HG02623 (cell line): Measurements from ENCODE around the gene FBLN1.
"Not testable (repeated sequence)": the region's sequence is repeated elsewhere in the genome, so short reads cannot be mapped to it uniquely, and the experiment has no call there.

ENCODE experiments used
- ATAC-seq: cut with Tn5 transposase; IDR thresholded peaks from one replicate; pipeline ENCODE4 v1.9.1; 2021; ENCODE audit warnings: moderate library complexity; ENCODE audit not compliant: unreplicated experiment

FBLN1 gene

DNA sequence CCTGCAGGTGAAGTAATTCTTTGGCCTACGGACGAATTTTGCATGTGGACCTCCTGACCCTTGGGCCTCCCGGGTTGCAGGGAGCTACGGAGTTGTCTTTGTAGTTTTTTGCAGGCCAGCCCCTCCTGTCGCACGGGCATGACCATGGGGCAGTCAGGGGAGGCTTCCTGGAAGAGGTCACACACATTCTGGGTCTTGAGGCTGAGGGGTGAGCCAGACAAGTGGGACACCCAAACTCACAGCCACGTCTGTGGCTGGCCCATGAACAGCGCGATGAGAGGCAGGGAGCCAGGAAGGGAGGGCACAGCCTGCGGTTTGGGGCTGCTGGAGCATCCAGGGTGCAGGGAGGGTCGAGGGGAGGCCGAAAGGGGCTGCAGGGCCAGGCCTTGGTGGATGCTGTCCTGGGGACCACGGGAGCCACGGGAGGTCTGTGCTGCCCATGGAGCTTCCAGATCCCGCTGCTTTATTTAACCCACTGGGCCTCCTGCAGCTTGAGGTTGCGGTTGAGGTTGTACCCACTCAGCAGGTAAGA, 78.9 kb downstream of the FBLN1 start:
- no peak for ATAC-seq

DNA sequence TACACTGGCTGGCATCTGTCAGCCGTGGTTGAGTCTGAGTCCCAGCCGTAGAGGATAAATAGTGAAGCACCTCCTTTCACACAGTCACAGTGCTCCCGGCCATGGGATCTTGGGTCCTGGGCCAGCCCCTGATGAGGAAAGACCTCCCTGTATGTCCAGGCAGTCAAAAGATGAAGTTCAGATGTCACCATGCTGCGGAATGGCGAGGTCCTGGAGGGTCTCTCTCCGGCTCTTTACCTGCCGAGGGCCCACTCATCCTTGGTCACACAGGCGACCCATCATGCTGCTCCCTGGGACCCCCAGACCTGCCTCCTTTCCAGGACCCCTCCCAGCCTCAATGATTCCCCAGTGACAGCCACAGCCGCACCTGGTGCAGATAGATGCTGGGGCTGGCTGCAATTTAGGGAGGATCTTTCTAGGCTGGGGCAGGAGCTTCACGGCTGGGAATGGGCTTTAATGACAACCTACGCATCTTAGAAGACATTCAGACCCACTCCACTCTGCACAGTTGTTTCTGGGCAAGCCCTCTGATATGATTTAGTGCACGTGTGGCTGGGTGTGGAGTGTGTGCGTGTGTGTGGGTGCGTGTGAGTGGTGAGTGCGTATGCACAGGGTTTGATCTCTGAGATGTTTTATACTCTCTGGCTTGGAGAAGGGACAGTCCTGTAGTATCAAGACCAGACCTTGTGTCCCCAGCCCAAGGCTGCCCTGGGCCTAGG, 79.7 kb downstream of the FBLN1 start:
- ATAC-seq: no peak

GRCh38 chr22:45582955-45583320, 80.3 kb downstream of the FBLN1 start:
- no peak for ATAC-seq

DNA sequence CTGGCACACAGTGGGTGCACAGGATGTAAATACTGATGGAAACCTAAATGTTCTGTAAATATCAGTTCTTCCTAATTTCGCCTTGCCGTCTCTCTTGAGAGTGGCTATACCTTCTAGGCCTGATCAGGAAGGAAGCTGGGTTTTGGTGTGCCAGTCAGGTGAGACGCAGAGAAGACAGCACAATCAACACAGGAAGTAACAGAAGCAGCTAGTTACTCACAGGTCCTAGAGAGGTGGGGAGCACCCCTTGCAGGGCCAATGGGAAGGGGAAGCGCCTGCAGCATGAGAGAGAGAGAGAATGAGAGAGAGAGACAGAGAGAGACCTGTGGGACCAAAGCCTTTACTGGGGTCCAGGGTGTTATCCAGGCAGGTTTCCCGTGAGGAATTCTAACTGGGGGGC, 80.8 kb downstream of the FBLN1 start:
- ATAC-seq: no peak

GRCh38 chr22:45584121-45584570, 81.5 kb downstream of the FBLN1 start:
- no peak for ATAC-seq

GRCh38 chr22:45584621-45585436, 82.1 kb downstream of the FBLN1 start:
- no peak for ATAC-seq

- no peak for ATAC-seq
These were observed 82.7 kb downstream of the FBLN1 start for GRCh38 chr22:45585437-45585755.

- ATAC-seq: no peak
These were observed 83.4 kb downstream of the FBLN1 start for GRCh38 chr22:45585946-45586540.

DNA sequence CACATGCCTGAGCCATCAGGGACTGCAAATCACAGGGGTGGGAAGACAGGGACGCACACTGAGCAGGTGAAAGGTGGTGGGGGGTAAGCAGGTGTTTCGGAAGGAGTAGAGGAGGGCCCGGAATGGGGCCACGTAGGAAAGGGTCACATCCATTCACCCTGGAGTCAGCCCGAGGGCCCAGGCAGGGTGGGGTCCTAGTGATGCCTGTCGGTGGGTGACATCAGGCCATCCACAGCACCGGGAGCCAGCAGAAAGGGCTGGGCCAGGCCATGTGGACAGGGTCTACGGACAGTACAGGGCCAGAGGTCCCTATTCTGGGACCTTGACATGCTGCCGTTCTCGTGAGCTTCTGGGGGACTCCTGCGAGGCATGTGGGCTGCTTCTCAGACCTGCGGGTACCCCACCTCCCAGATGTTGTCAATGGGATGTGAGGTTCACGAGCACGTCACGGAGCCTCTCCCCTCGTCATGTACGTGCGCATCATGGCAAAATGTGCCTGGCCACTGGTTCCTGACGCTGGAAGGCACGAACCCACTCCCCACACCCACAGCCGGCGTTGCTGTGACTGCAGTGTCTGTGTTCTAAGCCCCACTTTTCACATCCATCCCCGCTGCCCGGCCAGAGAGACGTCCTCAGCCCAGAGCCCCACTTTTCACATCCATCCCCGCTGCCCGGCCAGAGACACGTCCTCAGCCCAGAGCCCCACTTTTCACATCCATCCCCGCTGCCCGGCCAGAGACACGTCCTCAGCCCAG, 84.1 kb downstream of the FBLN1 start:
- ATAC-seq: no peak

GRCh38 chr22:45587638-45588505, 85.2 kb downstream of the FBLN1 start:
- ATAC-seq: no peak

DNA sequence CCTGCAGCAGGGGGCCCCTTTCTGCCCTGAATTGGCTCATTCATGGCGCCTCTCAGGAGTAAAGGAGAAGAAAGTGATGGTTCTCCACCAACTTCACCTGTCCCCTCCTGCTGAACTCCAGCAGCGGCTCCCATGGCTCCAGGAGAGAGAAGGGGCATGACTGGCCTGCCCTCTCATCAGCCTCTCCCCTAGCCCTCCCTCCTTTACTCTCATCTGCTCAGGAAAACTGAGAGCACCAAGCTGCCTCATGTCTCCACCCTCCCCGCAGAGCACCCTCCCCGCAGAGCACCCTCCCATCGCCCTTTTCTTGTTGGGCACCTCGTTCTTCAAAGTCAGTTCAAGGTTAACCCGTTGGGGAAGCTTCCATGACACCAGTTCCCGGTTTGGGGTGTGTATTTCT, 86.9 kb downstream of the FBLN1 start:
- ATAC-seq: no peak

- no peak for ATAC-seq
These were observed 87.6 kb downstream of the FBLN1 start for GRCh38 chr22:45590262-45590661.

- ATAC-seq: not testable (repeated sequence)
These were observed 89.0 kb downstream of the FBLN1 start for GRCh38 chr22:45591633-45592213.

- no peak for ATAC-seq
These were observed 91.6 kb downstream of the FBLN1 start for GRCh38 chr22:45594123-45594941.

- ATAC-seq: no peak
These were observed 94.9 kb downstream of the FBLN1 start for GRCh38 chr22:45597460-45598192.

GRCh38 chr22:45598596-45599217, 96.0 kb downstream of the FBLN1 start:
- ATAC-seq: no peak

- no peak for ATAC-seq
These were observed 97.3 kb downstream of the FBLN1 start for GRCh38 chr22:45599836-45600577.
